ENCODE measurements around the gene TRAF7.

The TRAF7 gene

DNA sequence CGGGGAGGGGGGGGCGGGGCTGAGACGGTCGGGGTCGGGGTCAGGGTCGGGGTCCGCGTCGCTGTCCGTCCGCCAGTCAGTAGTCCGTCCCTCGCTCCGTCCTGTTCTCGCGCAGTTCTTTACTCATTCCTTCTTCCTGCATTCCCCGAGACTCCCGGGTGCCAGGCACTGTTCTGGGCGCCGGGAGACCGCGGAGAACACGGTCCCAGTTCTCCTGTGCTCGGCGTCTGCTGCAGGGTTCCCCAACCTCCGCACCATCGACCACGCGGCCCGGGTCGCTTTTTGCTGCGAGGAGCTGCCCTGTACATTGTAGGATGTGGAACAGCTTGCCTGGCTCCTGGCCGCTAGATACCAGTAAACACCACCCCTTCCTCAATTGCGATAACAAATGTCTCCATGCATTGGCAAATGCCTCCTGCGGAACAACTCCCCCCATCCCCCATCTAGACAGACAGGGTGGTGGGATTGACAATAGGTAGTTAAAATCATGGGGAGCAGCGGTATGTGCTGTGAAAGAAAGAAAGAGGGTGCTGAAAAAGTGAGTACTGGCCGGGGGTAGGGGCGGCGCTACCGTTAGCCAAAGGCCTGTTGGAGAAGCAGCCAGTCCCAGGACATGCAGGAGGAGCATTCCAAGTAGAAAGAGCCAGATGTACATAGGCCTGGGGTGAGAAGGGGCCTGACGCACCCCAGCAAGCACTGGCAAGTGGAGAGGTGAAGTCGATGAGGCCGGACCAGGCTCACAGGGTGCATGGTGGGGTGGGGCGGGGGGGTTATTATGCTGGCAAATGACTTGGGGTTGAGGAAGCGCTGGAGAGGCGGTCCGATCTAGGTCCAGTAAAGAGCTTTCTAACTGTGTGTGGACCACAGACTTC lies 631 bp downstream of the TRAF7 start:
- TF ChIP-seq, protein P1, sequence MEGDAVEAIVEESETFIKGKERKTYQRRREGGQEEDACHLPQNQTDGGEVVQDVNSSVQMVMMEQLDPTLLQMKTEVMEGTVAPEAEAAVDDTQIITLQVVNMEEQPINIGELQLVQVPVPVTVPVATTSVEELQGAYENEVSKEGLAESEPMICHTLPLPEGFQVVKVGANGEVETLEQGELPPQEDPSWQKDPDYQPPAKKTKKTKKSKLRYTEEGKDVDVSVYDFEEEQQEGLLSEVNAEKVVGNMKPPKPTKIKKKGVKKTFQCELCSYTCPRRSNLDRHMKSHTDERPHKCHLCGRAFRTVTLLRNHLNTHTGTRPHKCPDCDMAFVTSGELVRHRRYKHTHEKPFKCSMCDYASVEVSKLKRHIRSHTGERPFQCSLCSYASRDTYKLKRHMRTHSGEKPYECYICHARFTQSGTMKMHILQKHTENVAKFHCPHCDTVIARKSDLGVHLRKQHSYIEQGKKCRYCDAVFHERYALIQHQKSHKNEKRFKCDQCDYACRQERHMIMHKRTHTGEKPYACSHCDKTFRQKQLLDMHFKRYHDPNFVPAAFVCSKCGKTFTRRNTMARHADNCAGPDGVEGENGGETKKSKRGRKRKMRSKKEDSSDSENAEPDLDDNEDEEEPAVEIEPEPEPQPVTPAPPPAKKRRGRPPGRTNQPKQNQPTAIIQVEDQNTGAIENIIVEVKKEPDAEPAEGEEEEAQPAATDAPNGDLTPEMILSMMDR (IDR thresholded peaks at IDR 0.05; ENCODE audit: extremely low read depth, missing control alignments) = no peak
- no peak for DNase-seq (ENCODE audit: low spot score)

DNA sequence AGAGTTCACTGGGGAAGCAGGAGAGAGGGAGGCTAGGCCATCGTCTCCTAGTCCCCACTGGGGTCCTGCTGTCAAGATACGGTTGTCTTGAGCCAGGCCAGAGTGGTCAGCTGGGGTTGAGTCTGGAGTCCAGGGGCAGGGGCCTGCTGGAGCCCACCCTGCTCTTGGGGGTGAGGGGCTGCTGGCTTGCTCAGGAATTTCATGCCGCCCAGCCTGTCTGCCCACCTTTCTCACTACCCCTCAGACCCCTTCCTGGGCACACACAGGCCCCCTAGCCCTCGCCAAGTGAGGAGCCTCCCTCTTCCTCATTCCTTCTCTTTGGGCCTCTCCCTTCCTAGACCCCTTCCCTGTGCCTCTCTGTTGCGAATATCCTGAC lies 1.3 kb downstream of the TRAF7 start:
- TF ChIP-seq, protein P1 (IDR thresholded peaks at IDR 0.05; ENCODE audit: extremely low read depth, missing control alignments) = no peak
- no peak for DNase-seq (ENCODE audit: low spot score)

DNA sequence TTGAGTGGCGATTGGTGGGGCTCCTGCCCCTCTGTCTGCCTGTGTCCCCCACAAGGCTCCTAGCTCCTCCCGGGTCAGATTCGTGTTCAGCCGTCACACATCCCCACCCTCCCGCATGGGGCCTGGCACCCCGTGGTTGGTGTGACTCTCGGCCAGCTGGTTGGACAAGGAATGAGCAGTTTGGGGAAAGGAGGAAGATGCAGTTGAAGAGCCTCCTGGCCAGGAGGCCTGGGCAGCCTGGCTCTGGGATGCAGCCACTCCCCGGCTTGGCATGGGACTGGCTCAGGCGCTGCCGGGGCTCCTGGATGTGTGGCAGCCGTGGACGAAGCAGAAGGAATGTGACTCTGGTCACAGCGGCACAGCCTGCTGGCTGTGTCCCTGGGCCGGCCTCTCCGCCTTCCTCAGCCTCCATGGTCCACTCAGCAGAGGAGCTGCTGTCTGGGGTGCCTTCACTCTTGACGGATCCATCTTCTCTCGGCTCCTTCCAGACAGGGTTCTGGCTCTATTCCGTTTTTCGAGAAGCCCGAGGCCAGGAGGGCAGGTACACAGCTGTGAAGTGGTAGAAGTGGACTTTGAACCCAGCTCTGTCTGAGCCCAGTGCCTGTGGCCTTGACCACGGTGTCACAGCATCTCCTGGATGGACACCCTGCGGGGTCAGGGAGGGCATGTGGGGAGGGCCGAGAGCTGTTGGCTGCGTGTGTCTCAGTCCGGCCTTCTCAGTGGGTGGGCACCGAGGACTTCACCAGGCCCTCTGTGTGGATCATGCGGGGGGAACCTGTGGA lies 2.1 kb downstream of the TRAF7 start:
- no peak for DNase-seq (ENCODE audit: low spot score)
- TF ChIP-seq, protein P1 (IDR thresholded peaks at IDR 0.05; ENCODE audit: extremely low read depth, missing control alignments) = no peak

DNA sequence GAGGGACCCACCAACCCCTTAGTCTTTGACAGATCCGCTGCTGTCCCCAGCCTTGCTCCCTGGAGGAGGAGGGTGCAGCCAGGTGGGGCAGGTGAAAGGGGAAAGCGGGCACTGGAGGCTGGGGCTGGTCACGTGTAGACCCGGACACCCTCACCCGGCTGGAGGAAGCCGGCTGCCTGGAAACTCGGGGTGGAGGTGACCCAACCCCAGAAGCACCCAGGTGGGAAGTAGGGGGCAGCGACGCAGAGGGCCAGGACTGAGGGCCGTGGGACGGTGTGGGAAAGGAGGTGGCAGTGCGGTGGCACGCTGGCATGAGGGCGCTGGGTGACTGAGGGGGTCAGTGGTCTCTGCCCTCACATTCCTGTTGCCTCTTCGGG lies 2.7 kb downstream of the TRAF7 start:
- TF ChIP-seq, protein P1 (IDR thresholded peaks at IDR 0.05; ENCODE audit: extremely low read depth, missing control alignments) = no peak
- DNase-seq (ENCODE audit: low spot score) = no peak

DNA sequence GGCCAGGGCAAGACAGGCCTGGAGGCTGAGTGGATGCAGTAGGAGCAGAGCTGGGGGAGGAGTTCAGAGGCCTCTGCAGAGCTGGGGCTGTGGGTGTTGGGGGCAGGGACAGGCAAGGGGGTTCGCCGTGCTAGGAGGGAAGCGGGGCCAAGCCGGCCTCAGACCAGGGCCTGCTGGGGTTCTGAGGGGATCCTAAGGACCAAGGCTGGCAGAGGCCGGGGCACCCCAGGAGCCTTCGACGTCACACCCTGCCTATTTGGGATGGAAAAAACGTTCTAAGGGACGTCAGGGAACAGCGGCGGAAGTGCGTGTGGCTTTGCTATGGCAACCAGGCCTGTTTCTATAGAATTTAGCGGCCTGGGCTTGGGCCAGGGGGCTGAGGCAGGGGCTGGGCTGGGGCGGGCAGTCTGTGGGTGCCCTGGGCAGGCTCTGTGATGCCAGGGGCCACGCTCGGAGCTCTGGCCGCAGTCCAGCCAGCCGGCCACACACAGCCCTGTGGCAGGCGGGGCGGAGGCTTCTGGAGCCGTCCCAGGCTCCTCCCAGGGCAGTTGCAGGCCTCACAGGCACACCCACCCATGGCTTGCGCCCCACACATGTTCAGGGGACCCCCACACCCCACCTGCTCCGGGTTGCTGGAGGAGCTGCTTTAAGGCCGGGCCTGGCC lies 3.7 kb downstream of the TRAF7 start:
- DNase-seq (ENCODE audit: low spot score) = no peak
- TF ChIP-seq, protein P1 (IDR thresholded peaks at IDR 0.05; ENCODE audit: extremely low read depth, missing control alignments) = no peak

DNA sequence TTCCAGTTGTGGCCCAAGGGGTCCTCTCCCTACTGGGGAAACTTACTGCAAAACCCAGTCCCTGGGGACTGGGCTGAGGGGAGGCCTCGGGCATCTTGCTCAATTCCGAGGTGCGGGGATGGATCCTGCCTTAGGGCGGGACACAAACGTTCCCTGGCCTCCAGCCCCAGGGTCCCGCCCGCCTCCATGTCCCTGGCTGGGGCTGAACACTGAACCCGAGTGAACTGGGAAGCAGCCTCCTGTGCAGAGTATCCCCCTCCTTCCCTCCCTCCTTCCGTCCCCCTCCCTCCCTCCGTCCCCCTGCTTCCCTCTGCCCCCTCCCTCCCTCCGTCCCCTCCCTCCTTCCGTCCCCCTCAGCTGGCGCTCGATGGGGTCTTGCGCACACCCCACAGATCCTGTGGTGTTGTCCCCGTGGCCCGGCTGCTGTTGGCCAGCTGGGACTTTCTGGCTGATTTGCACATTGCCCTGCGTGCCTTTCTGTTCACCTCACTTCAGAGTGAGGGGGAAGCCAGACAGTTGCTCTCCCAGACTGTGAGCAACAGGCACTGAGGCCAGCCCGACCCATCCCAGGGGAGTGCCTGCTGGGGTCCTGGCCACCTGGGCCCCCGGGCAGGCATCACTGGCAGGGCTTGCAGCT lies 5.5 kb downstream of the TRAF7 start:
- DNase-seq (ENCODE audit: low spot score) = no peak
- TF ChIP-seq, protein P1 (IDR thresholded peaks at IDR 0.05; ENCODE audit: extremely low read depth, missing control alignments) = no peak

Measured in GM20000 (cell line).